Stimulated activated CD4-positive, alpha-beta T cell treated with anti-CD3 and anti-CD28 coated beads, Interleukin-1b, Interleukin-23, amount 100 ng/mL, for 48 hours (primary cell): Measurements from ENCODE around the gene DHFR.
A peak's percentile ranks its signal among the peaks of the same experiment; 100 is the strongest.

Source experiments
- DNase-seq: peaks from one replicate; pipeline ENCODE4 v3.0.0-alpha.2; 2020

Gene DHFR

GRCh38 chr5:80654054-80654390 is 761 bp downstream of the DHFR start:
- DNase-seq, result peak; percentile 30

- no peak for DNase-seq
These were observed 1.3 kb downstream of the DHFR start for GRCh38 chr5:80653502-80653901.

- DNase-seq, result no peak
These were observed 7.9 kb downstream of the DHFR start for GRCh38 chr5:80646926-80647325.

GRCh38 chr5:80644900-80645299 is 9.9 kb downstream of the DHFR start:
- no peak for DNase-seq

GRCh38 chr5:80641353-80641752 is 13.4 kb downstream of the DHFR start:
- no peak for DNase-seq

GRCh38 chr5:80634193-80634592 is 20.6 kb downstream of the DHFR start:
- DNase-seq, result no peak

GRCh38 chr5:80632700-80633099 is 22.1 kb downstream of the DHFR start:
- DNase-seq, result no peak

- no peak for DNase-seq
These were observed 23.2 kb downstream of the DHFR start for GRCh38 chr5:80631278-80632259.

- DNase-seq, result no peak
These were observed 25.5 kb downstream of the DHFR start for GRCh38 chr5:80629281-80629680.

- no peak for DNase-seq
These were observed 29.6 kb downstream of the DHFR start for GRCh38 chr5:80625230-80625629.

GRCh38 chr5:80623999-80624398 is 30.8 kb downstream of the DHFR start:
- no peak for DNase-seq

GRCh38 chr5:80622756-80623155 is 32.0 kb downstream of the DHFR start:
- DNase-seq, result no peak

- DNase-seq, result no peak
These were observed 34.6 kb downstream of the DHFR start for GRCh38 chr5:80620211-80620610.

- no peak for DNase-seq
These were observed 35.7 kb downstream of the DHFR start for GRCh38 chr5:80619086-80619485.

GRCh38 chr5:80618438-80618837 is 36.3 kb downstream of the DHFR start:
- DNase-seq, result no peak

GRCh38 chr5:80615266-80615914 is 39.4 kb downstream of the DHFR start:
- DNase-seq, result no peak

GRCh38 chr5:80609692-80610091 is 45.1 kb downstream of the DHFR start:
- no peak for DNase-seq

- DNase-seq, result no peak
These were observed 46.1 kb downstream of the DHFR start for GRCh38 chr5:80608731-80609130.

GRCh38 chr5:80607832-80608231 is 47.0 kb downstream of the DHFR start:
- no peak for DNase-seq

GRCh38 chr5:80607343-80607742 is 47.4 kb downstream of the DHFR start:
- no peak for DNase-seq

- no peak for DNase-seq
These were observed 53.7 kb downstream of the DHFR start for GRCh38 chr5:80600943-80601693.

GRCh38 chr5:80597500-80597899 is 57.3 kb downstream of the DHFR start:
- DNase-seq, result no peak

- DNase-seq, result no peak
These were observed 60.0 kb downstream of the DHFR start for GRCh38 chr5:80594810-80595209.

GRCh38 chr5:80592761-80593160 is 62.0 kb downstream of the DHFR start:
- DNase-seq, result no peak
